Measurements from ENCODE around the gene GPA33.

GRCh38 chr1:167099851-167100250 is 9.7 kb upstream of the GPA33 start:
- no peak for TF ChIP-seq GATA2 (CRISPR knock-in tag; IDR thresholded peaks at IDR 0.05)
- TF ChIP-seq CTCF (IDR thresholded peaks at IDR 0.05 in 2 of 3, conservative IDR thresholded peaks at IDR 0.05 in 1 of 3; ENCODE audit: insufficient read depth in 2 of 3, low read depth in 1 of 3, low read length in 3 of 3) = no peak
- no peak for TF ChIP-seq PHF8 (IDR thresholded peaks at IDR 0.05; ENCODE audit: borderline replicate concordance, low read length)
- TF ChIP-seq, protein P1, sequence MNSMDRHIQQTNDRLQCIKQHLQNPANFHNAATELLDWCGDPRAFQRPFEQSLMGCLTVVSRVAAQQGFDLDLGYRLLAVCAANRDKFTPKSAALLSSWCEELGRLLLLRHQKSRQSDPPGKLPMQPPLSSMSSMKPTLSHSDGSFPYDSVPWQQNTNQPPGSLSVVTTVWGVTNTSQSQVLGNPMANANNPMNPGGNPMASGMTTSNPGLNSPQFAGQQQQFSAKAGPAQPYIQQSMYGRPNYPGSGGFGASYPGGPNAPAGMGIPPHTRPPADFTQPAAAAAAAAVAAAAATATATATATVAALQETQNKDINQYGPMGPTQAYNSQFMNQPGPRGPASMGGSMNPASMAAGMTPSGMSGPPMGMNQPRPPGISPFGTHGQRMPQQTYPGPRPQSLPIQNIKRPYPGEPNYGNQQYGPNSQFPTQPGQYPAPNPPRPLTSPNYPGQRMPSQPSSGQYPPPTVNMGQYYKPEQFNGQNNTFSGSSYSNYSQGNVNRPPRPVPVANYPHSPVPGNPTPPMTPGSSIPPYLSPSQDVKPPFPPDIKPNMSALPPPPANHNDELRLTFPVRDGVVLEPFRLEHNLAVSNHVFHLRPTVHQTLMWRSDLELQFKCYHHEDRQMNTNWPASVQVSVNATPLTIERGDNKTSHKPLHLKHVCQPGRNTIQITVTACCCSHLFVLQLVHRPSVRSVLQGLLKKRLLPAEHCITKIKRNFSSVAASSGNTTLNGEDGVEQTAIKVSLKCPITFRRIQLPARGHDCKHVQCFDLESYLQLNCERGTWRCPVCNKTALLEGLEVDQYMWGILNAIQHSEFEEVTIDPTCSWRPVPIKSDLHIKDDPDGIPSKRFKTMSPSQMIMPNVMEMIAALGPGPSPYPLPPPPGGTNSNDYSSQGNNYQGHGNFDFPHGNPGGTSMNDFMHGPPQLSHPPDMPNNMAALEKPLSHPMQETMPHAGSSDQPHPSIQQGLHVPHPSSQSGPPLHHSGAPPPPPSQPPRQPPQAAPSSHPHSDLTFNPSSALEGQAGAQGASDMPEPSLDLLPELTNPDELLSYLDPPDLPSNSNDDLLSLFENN (IDR thresholded peaks at IDR 0.05; ENCODE audit: low read depth in 2 of 2, low read length in 2 of 2) = no peak
- TF ChIP-seq MAZ (CRISPR knock-in tag; conservative IDR thresholded peaks at IDR 0.05 in 1 of 2, IDR thresholded peaks at IDR 0.05 in 1 of 2) = no peak
- no peak for TF ChIP-seq CBX3 (IDR thresholded peaks at IDR 0.05; ENCODE audit: borderline replicate concordance in 1 of 2, low read length in 2 of 2)
- no peak for TF ChIP-seq FOXM1 (IDR thresholded peaks at IDR 0.05; ENCODE audit: low read depth)
- no peak for TF ChIP-seq FOXM1 (CRISPR knock-in tag; IDR thresholded peaks at IDR 0.05; ENCODE audit: low read depth)
- TF ChIP-seq SMAD2 (IDR thresholded peaks at IDR 0.05; ENCODE audit: low read depth, low read length) = no peak
- no peak for TF ChIP-seq SNRNP70 (optimal IDR thresholded peaks at IDR 0.05; ENCODE audit: low read depth, low read length)
